ENCODE results near the gene GYPC.

The GYPC gene

DNA sequence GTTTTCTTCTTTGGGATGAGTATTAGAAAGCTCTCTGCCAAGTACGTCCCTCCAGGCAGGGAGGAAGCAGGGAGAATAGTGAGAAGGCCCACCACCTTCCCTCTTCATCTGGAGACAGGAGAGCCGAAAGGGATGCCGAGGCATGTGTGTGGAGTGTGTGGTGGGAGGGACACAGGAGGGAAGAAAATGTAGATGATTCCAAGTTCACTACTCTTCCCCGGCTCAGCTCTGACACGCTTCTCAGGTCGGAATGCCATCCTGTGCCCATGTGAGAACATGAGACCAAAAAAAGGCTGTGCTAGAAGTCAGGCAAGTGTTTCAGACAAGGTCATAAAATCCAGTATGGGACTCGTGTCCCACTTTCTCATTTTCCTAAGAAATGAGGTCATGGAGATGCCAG is 47.4 kb downstream of the GYPC start:
- TF ChIP-seq, protein P1, sequence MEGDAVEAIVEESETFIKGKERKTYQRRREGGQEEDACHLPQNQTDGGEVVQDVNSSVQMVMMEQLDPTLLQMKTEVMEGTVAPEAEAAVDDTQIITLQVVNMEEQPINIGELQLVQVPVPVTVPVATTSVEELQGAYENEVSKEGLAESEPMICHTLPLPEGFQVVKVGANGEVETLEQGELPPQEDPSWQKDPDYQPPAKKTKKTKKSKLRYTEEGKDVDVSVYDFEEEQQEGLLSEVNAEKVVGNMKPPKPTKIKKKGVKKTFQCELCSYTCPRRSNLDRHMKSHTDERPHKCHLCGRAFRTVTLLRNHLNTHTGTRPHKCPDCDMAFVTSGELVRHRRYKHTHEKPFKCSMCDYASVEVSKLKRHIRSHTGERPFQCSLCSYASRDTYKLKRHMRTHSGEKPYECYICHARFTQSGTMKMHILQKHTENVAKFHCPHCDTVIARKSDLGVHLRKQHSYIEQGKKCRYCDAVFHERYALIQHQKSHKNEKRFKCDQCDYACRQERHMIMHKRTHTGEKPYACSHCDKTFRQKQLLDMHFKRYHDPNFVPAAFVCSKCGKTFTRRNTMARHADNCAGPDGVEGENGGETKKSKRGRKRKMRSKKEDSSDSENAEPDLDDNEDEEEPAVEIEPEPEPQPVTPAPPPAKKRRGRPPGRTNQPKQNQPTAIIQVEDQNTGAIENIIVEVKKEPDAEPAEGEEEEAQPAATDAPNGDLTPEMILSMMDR (IDR thresholded peaks at IDR 0.05): no peak

DNA sequence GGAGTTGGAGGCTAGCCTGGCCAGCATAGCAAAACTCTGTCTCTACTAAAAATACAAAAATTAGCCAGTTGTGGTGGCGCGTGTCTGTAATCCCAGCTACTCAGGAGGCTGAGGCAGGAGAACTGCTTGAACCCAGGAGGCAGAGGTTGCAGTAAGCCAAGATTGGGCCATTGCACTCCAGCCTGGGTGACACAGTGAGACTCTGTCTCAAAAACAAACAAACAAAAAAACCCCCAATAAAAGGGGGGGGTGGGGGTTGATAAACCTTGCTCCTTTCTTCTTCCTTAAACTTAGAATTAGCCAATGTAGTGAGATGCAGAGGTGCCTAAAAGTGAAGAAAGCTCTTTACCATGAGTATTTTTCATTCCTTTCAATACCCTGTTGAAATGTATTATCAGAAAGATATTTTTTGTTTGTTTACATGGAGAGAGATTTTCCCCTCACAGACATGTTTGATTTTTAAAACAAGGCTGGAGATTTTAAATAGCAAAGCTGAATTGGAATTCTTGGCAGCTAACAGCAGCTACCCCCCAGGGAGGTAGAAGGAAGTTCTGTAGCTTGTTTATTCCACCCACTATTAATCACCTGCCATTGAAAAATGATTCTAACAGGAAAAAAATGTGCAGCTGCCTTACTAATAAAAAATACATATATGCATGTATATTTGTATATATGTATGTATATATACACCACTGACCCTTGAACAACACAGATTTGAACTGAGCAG is 48.6 kb downstream of the GYPC start:
- TF ChIP-seq, protein P1 (IDR thresholded peaks at IDR 0.05): no peak

DNA sequence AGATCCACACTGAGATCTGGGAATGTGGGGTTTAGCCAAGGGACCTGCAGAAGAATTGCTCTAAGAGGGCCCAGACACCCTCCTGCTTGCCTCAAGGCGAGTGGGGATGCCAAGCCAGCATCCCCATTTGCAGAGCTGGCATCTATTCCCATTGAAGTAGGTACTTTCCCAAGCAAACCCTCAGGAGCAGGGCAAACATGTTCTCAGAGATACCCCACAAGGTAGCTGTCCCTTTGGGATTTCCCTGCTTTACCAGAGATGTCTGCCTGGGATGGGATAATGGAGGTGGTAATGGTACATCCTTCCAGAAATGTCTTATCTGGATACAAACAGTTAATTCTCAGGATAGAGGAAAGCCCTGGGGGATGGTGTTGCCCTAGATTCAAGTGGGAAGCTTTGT is 51.2 kb downstream of the GYPC start:
- TF ChIP-seq, protein P1 (IDR thresholded peaks at IDR 0.05): no peak

DNA sequence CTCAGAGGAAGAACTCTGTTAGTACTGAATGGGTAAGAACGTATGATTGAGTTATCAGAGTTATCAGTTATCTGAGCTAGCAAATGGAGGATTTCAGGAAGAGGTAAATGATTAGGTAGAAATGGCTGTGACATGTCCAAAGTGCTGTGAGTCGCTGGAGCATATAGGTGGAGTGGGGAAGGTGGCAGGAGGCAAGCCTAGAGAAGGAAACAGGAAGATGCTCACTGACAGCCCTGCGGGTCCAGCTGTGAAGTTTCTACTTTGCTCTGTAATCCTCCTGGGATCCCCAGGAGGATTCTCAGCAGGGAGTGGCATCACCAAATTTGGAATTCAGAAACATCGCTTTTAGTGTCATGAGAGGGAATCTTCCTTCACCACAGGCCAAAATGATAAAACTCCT is 52.0 kb downstream of the GYPC start:
- TF ChIP-seq, protein P1 (IDR thresholded peaks at IDR 0.05): no peak

DNA sequence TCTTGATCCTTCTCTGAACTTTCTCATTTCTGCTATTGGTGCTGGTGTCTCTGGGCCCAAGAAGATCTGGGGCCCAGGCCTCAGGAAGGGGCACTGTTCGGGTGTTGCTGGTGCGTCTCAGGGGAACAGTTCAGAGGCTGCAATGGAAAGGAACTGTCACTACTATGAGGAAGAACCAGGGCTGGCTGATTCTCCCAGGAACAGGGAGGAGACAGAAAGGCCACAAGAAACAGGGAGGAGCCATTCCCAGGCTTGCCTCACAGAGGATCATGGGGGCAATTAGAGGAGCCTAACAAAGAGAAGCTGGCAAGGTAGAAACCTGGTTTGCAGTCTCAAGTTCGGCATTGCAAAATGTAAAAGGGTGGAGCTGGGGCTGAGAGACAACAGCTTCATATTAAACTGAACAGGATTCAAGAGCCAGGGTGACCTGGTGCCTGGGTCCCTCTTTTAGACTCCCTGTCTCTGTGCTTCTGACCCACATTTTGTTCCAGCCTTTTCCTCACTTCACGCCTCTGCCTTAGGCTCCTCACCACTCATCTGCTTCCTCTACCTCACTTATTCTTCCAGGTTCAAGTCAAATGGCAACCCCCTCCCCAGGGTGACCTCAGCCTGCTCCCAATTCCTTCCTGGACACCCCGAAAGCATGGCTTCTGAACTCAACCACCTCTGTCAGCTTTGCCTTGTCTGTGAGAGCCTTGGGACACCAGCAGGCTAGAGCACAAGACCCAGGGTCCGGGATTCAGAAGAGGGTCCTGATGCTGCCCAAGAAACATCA is 58.4 kb downstream of the GYPC start:
- TF ChIP-seq, protein P1 (IDR thresholded peaks at IDR 0.05): no peak

DNA sequence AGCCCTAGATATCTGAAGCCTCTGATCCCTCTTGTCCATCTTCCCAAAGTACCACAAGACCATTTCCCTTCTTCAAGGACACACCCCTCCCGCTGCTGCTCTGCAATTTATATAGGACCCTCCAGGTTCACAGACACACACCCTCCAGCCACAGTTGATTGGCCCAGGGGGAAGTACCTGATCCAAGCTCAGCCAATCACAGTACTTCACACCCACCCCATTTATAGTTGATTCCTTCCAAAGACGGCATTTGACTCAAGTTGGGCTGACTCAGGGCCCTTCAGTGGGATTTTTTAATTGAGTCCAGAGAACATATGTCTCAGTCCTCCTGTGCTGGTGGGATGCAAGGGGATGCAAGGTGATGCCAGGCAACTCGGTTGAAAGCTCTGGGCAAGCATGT is 59.2 kb downstream of the GYPC start:
- TF ChIP-seq, protein P1 (IDR thresholded peaks at IDR 0.05): no peak

DNA sequence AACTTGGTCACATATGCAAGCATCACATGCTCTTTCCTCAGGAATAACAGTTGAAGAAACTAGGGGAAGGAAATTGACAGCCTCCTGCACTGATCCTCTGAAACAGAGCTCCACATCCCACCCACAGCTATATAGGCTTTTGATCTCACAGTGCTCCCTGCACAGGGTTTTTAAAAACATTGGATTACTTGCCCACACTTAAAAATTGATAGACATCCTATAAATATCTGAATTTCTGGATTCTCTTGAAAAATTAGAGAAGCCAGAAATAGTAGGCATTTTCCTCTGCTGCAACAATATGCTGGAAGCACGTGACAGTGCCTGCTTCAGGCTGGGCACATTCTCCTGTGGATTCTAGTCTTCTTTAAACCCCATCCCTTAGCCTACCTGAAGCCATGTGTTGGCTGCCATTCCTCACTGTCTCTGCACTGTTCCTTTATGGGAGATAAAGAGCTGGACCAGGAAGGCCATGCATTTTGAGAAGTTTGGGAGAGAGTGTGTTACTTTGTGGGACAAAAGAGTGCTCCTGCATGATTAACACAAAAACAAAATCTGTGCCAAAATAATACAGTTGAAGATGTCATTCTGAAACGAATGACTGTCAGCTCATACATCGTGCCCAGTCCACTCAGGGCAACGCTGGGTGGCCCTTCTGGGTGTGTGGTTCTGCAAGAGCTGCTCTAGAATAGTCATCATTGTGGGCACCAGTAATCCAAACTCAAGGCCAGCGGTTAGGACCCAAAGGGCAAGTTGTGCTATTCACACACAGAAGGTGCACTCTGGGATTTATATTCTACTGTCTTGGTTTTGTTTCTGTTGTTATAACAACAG is 59.8 kb downstream of the GYPC start:
- TF ChIP-seq, protein P1 (IDR thresholded peaks at IDR 0.05): no peak

Measured in LNCAP (cell line).